Stimulated activated CD8-positive, alpha-beta memory T cell treated with anti-CD3 and anti-CD28 coated beads, Interleukin-12 subunit alpha, Interleukin-12 subunit beta, amount 100 ng/mL, for 4 hours (primary cell): ENCODE measurements around the gene AATF.

Experiments
- DNase-seq: peaks from one replicate; pipeline ENCODE4 v3.0.0-alpha.2; 2020; ENCODE audit warnings: low read depth

The AATF gene

GRCh38 chr17:36979565-36979941 lies 30.8 kb downstream of the AATF start:
- no peak for DNase-seq

GRCh38 chr17:36980280-36980761 lies 31.6 kb downstream of the AATF start:
- no peak for DNase-seq

DNA sequence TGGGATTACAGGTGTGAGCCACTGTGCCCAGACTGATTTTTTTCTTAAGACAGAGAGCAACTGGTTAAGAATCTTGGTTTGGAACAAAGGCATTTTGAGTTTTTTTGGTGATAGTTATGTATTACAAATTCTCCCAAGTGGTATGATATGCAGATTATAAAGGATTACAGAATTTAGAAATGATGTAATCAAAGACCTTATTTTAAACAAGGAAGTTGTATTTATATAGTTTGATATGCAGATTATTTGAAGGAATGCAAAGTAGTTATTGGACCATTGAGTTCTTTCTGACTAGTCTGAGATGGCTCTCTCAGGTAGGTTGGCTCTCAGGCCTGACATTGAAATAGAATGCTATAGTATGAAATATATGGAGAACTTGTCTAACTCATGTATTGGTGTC lies 34.9 kb downstream of the AATF start:
- no peak for DNase-seq

- no peak for DNase-seq
Measured at GRCh38 chr17:36989173-36989572, 40.4 kb downstream of the AATF start.

GRCh38 chr17:36992701-36993100 lies 43.9 kb downstream of the AATF start:
- no peak for DNase-seq

GRCh38 chr17:36993227-36993626 lies 44.5 kb downstream of the AATF start:
- no peak for DNase-seq

DNA sequence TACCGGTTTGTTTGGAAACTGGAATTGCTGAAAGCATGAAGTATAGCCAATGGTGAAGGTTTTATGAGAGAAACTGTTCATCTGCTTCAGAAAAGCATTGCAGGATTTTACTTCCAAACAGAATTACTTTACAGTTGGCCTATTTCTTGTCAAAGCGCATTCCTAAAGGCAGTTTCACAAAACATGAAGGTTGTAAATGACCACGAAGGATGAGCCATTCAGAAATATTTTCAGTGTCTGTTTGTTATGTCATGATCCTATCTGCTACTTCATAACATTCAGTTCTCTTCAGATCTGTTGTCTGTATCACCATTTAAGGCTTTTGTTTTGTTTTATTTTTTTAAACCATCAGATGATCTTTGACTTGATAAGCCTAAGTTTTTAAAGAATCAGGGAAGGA lies 45.7 kb downstream of the AATF start:
- no peak for DNase-seq

DNA sequence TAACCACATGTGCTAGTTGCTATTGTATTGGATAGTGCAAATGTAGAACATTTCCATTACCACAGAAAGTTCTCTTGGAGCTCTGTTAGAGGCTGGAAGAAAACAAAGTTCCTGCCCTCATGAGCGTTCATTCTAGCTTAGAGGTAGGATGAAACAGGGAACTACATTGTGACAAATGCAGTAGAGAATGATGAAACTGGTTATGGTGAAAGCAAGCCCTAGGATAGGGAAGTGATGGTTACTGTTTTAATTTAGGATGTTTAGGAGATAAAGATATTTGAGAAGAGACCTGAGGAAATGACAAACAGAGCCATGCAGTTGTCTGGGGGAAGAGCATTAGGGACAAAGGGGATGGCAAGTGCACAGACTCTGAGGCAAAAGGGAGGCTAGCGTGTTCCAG lies 50.7 kb downstream of the AATF start:
- DNase-seq = no peak

GRCh38 chr17:37016780-37017179 lies 68.0 kb downstream of the AATF start:
- DNase-seq = no peak

DNA sequence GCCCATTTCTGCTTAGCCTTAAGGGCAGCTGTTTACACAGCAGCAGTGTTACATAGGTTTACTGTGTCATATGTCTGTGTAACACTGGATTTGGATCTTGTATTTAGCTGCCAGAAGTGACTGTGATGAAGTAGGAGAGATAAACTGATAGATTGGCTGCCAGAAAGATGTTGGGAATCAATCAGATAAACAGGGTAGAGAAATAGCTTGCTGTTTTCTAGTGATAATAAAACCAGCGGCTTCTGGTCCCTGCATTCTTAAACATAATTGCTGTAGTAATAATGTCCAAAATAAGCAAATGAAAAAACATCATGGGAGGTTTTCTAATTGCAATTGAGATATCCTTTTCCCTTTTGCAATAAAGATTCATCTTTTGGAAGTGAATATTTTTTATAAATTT lies 68.7 kb downstream of the AATF start:
- no peak for DNase-seq

DNA sequence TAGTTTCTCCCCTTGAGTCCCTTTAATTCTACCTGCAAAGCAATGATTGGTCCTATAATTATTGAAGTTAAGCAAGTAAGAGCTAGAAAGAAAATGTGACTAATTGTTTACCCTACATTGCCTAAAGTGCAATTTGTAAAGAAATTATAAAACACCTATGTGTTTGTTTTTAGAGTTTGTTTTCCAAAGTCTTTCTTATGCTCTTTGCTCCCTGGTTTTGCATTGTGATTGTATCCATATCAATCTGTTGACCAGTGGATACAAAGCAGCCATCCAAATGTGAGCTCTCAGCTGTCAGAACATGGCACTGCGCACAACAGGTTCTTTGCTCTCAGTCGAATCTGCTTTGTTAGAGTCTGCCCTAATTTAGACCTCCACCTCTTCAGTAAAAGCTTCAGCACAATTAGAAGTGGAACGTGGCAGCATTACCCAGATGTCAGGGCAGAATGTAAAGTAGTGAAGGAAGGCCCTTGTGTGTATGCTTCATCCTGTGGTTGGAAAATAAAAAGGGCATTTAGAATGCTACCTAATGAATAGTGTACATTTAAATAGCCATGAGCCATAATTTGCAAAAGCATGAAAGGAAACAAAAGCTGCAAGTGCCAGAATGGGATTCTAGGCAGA lies 70.5 kb downstream of the AATF start:
- DNase-seq = no peak

DNA sequence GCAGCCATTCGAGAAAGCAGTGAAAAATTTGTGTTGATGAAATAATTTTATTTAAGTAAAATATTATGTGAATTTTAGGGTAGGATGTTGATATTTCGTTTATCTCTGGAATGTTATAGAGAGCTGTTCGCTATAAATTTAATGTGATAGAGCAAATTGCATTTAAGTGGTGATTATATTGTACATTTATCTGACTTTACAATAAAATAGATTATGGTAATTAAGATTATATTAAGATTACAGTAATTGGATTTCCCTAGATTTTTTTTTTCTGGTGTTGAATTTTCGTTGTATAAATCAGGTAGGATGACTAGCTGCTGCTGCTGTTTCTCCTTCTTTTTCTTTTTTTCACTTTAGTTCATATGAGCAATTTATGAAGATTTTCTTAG lies 71.0 kb downstream of the AATF start:
- DNase-seq = no peak

GRCh38 chr17:37024181-37024637 lies 75.5 kb downstream of the AATF start:
- DNase-seq = no peak

DNA sequence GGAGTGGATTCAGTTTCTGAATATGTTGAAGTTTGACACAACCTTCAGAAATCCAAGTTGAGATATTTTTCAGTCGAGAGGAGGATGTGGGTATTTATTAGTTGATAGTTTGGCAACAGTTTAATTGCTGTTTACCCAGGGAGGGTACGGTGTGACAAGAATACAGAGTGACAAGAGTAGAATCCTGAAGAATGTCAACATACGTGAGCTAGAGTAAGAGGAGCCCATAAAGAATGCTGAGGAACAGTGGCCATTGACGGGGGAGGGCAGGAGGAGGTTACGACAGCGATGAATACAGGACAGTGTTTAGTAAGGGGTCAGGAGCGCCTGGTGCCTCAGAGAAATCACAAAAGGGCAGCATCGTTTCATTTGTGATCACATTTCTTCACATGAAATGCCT lies 76.5 kb downstream of the AATF start:
- DNase-seq = no peak

DNA sequence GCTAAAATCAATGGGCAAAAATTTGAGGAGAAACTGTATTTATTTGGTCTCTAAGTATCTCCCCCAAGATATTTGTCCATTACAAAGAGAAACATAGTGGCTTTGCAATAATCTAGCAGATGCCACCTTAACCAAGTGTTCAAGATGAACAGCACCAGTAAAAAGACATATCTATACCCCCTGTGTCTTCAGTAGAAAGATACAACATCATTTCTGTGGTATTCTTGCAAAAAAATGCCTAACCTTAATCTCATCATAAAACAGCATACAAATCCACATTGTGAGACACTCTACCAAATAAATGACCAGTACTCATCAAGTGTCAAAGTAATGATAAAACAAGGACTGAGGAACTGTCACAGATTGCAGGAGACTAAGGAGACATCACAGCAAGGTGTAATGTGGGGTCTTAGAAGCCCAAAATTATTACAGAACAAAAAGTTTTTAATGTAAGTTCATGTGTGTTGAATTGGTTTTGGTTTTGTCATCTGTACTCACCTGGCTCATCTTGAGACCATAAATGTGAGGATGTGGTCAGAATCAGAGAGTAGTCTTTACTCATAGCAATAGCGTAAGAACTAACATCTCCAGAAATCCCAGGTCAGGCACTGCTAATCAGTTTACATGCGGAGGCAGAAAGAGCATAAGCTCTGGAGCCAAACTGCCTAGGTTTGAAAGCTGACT lies 77.2 kb downstream of the AATF start:
- no peak for DNase-seq

- no peak for DNase-seq
Measured at GRCh38 chr17:37026531-37026869, 77.7 kb downstream of the AATF start.

DNA sequence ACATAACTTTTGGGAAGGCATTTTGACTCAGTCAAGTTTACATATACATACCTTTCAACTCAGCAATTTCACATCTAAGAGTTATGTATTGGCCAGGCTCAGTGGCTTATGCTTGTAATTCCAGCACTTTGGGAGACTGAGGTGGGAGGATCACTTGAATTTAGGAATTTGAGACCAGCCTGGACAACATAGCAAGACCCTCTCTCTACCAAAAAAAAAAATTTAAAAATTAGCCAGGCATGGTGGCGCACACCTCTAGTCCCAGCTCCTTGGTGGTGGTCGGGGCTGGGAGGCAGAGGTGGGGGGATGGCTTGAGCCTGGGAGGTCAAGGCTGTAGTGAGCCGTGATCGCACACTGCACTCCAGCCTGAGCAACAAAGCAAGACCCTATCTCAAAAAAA lies 79.3 kb downstream of the AATF start:
- no peak for DNase-seq

DNA sequence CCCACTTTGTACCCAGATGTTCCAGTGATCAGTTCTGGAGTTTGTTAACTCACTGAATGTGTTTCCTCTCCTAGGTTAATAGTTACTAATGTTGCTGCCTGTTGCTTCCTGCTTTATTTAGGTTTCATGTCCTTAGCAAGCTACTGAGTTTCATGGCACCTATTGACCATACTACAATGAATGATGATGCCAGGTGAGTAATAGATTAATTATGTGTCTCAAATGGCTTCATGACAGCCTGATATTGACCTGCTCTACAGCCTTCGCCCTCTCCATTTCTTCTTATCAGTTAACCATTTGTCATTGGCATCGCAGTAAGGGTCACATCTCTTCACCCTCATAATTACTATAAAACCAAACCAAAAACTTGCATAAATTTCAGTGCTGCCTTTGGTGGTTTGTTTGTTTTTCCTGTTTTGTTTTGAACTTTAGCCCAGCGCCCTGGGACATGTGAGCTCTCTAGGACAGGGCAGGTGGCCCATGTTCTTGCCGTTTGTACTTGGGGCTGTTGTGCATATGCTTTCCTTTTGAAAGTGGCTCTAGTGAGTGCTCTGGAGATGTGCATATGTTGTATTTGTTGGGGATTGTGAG lies 82.8 kb downstream of the AATF start:
- DNase-seq = no peak

- no peak for DNase-seq
Measured at GRCh38 chr17:37037590-37038155, 88.9 kb downstream of the AATF start.

- DNase-seq = no peak
Measured at GRCh38 chr17:37039269-37039668, 90.5 kb downstream of the AATF start.

GRCh38 chr17:37041932-37042331 lies 93.2 kb downstream of the AATF start:
- DNase-seq = no peak

- no peak for DNase-seq
Measured at GRCh38 chr17:37043201-37043600, 94.4 kb downstream of the AATF start.

GRCh38 chr17:37045351-37045922 lies 96.7 kb downstream of the AATF start:
- DNase-seq = no peak
